Effector memory CD4-positive, alpha-beta T cell (primary cell): ENCODE data around the gene TBX4.
"Not testable (repeated sequence)": the region's sequence is repeated elsewhere in the genome, so short reads cannot be mapped to it uniquely, and the experiment has no call there.

Source experiments
- DNase-seq, 3 donors: peaks; one replicate each; pipeline ENCODE4 v3.0.0-alpha.2; 2020
- H3K27ac ChIP-seq: 2 replicates; pipeline ENCODE4 v1.7.0; 2013; ENCODE audit warnings: mild to moderate bottlenecking, low read length, moderate library complexity; ENCODE audit not compliant: insufficient read depth, poor library complexity, severe bottlenecking
- H3K27me3 ChIP-seq: replicated peaks from 2 replicates; pipeline ENCODE4 v1.7.0; 2013; ENCODE audit warnings: mild to moderate bottlenecking, low read length; ENCODE audit not compliant: insufficient read depth, control insufficient read depth, poor library complexity, severe bottlenecking
- H3K36me3 ChIP-seq: 2 replicates; pipeline ENCODE4 v1.7.0; 2013; ENCODE audit warnings: mild to moderate bottlenecking, low read length, moderate library complexity; ENCODE audit not compliant: control insufficient read depth, insufficient read depth
- H3K4me1 ChIP-seq: 2 replicates; pipeline ENCODE4 v1.7.0; 2013; ENCODE audit warnings: low read length, mild to moderate bottlenecking; ENCODE audit not compliant: control insufficient read depth, insufficient read depth, poor library complexity, severe bottlenecking
- H3K4me3 ChIP-seq: 2 replicates; pipeline ENCODE4 v1.7.0; 2013; ENCODE audit warnings: low read length, low read depth, mild to moderate bottlenecking; ENCODE audit not compliant: insufficient read depth, poor library complexity, severe bottlenecking
- H3K9me3 ChIP-seq: 2 replicates; pipeline ENCODE4 v1.7.0; 2013; ENCODE audit warnings: mild to moderate bottlenecking, low read length, moderate library complexity; ENCODE audit not compliant: control insufficient read depth

Gene TBX4

GRCh38 chr17:61492759-61493526 lies 40.7 kb downstream of the TBX4 start:
- no peaks in the 10 kb centered on the region for H3K36me3 ChIP-seq
- no peaks in the 10 kb centered on the region for H3K27me3 ChIP-seq

GRCh38 chr17:61493830-61494324 lies 41.7 kb downstream of the TBX4 start:
- H3K27me3 ChIP-seq, H3K4me1 ChIP-seq, H3K36me3 ChIP-seq, H3K27ac ChIP-seq, DNase-seq, H3K9me3 ChIP-seq, H3K4me3 ChIP-seq: not testable (repeated sequence)

More at GRCh38 chr17:61492759-61493526, 40.7 kb downstream of the TBX4 start:
- DNase-seq: no peak
- H3K4me1 ChIP-seq: no peaks in the 10 kb centered on the region
- H3K9me3 ChIP-seq: no peaks in the 10 kb centered on the region
- no peak overlapping the region for H3K27ac ChIP-seq
- H3K4me3 ChIP-seq: no peak overlapping the region

- Histone ChIP-seq H3K9me3 (no peaks in the 10 kb centered on the region), H3K4me3 (no peak overlapping the region), H3K36me3 (no peaks in the 10 kb centered on the region), H3K4me1 (no peaks in the 10 kb centered on the region), H3K27ac (no peak overlapping the region), H3K27me3 (no peaks in the 10 kb centered on the region)
- no peak for DNase-seq
These were observed 42.3 kb downstream of the TBX4 start for GRCh38 chr17:61494325-61495160.

- Histone ChIP-seq H3K27me3 (no peaks in the 10 kb centered on the region), H3K27ac (no peak overlapping the region), H3K4me1 (no peaks in the 10 kb centered on the region), H3K9me3 (no peaks in the 10 kb centered on the region), H3K36me3 (no peaks in the 10 kb centered on the region), H3K4me3 (no peak overlapping the region)
- no peak for DNase-seq
These were observed 43.1 kb downstream of the TBX4 start for GRCh38 chr17:61495161-61495857.

GRCh38 chr17:61496174-61496956 lies 44.1 kb downstream of the TBX4 start:
- Histone ChIP-seq H3K27ac (no peak overlapping the region), H3K9me3 (no peaks in the 10 kb centered on the region), H3K27me3 (no peaks in the 10 kb centered on the region), H3K36me3 (no peaks in the 10 kb centered on the region), H3K4me1 (no peaks in the 10 kb centered on the region), H3K4me3 (no peak overlapping the region)
- no peak for DNase-seq

GRCh38 chr17:61496957-61497653 lies 44.9 kb downstream of the TBX4 start:
- Histone ChIP-seq H3K4me3 (no peak overlapping the region), H3K27ac (no peak overlapping the region), H3K9me3 (no peaks in the 10 kb centered on the region), H3K4me1 (no peaks in the 10 kb centered on the region), H3K36me3 (no peaks in the 10 kb centered on the region), H3K27me3 (no peaks in the 10 kb centered on the region)
- DNase-seq: no peak

GRCh38 chr17:61498042-61498994 lies 46.1 kb downstream of the TBX4 start:
- Histone ChIP-seq H3K36me3 (no peaks in the 10 kb centered on the region), H3K27ac (no peak overlapping the region), H3K4me3 (no peak overlapping the region), H3K4me1 (no peaks in the 10 kb centered on the region), H3K9me3 (no peaks in the 10 kb centered on the region), H3K27me3 (no peaks in the 10 kb centered on the region)
- DNase-seq: no peak

GRCh38 chr17:61499632-61500031 lies 47.4 kb downstream of the TBX4 start:
- Histone ChIP-seq H3K27me3 (no peaks in the 10 kb centered on the region), H3K9me3 (no peaks in the 10 kb centered on the region), H3K4me3 (no peak overlapping the region), H3K36me3 (no peaks in the 10 kb centered on the region), H3K4me1 (no peaks in the 10 kb centered on the region), H3K27ac (no peak overlapping the region)
- DNase-seq: no peak
